Erythroblast (primary cell): ENCODE data around the gene DUSP7.
"Not testable (repeated sequence)": the region's sequence is repeated elsewhere in the genome, so short reads cannot be mapped to it uniquely, and the experiment has no call there.

ENCODE experiments used
- GATA1 ChIP-seq: IDR thresholded peaks from 2 replicates; pipeline ENCODE4 v1.6.1; 2011; ENCODE audit warnings: low read depth, mild to moderate bottlenecking, control low read depth, low read length, moderate library complexity
- POLR2A ChIP-seq: IDR thresholded peaks from 2 replicates; pipeline ENCODE4 v1.6.1; 2011; ENCODE audit warnings: mild to moderate bottlenecking, low read length

GRCh38 chr3:52033748-52034147 lies 22.6 kb downstream of the DUSP7 start:
- not testable (repeated sequence) for TF ChIP-seq POLR2A, GATA1
